GM21723 (cell line): ENCODE data around the gene GLI3.
A peak's percentile ranks its signal among the peaks of the same experiment; 100 is the strongest.

Source experiments
- ATAC-seq: cut with Tn5 transposase; IDR thresholded peaks from one replicate; pipeline ENCODE4 v1.9.1; 2021; ENCODE audit warnings: mild to moderate bottlenecking, moderate library complexity; ENCODE audit not compliant: unreplicated experiment

The GLI3 gene

GRCh38 chr7:42236266-42236975, 588 bp downstream of the GLI3 start:
- peak; percentile 25 for ATAC-seq

GRCh38 chr7:42235741-42236161, 1.3 kb downstream of the GLI3 start:
- no peak for ATAC-seq

GRCh38 chr7:42234736-42235135, 2.3 kb downstream of the GLI3 start:
- ATAC-seq: no peak

DNA sequence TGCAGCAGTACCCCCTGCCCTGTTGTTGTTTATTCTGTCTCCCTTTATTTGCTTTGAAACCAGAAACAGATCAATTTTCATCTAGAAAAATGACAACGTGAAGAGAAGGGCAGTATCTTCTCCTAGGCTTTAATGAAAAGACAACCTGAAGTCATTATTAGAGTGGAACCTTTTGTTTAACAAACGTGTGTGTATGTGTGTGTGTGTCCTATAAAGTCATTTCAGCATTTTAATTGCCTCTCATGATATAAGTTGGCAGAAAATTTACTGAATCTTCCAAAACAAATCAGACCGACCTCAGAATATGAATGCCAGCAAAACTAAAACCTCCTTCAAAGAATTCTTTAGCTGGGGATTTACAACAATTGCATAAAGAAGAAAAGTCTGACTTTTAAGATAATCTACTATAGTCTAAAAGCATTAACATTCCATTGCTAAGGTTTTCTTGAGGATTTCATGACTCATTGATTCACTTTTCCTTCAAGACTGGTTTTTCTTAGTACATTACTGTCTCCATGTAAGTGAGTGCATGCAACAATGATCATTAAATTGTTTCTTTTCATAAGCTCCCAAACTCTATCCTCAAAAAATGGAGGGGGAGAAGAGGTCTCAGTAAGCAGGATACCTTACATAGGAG, 3.2 kb downstream of the GLI3 start:
- no peak for ATAC-seq

GRCh38 chr7:42233171-42233570, 3.8 kb downstream of the GLI3 start:
- no peak for ATAC-seq

- ATAC-seq: no peak
Measured at GRCh38 chr7:42232275-42232674, 4.7 kb downstream of the GLI3 start.

- ATAC-seq: no peak
Measured at GRCh38 chr7:42231043-42231787, 5.8 kb downstream of the GLI3 start.

GRCh38 chr7:42227936-42228591, 8.9 kb downstream of the GLI3 start:
- ATAC-seq: peak; percentile 30

GRCh38 chr7:42227541-42227935, 9.5 kb downstream of the GLI3 start:
- peak; percentile 90 for ATAC-seq

- no peak for ATAC-seq
Measured at GRCh38 chr7:42227021-42227420, 10.0 kb downstream of the GLI3 start.

DNA sequence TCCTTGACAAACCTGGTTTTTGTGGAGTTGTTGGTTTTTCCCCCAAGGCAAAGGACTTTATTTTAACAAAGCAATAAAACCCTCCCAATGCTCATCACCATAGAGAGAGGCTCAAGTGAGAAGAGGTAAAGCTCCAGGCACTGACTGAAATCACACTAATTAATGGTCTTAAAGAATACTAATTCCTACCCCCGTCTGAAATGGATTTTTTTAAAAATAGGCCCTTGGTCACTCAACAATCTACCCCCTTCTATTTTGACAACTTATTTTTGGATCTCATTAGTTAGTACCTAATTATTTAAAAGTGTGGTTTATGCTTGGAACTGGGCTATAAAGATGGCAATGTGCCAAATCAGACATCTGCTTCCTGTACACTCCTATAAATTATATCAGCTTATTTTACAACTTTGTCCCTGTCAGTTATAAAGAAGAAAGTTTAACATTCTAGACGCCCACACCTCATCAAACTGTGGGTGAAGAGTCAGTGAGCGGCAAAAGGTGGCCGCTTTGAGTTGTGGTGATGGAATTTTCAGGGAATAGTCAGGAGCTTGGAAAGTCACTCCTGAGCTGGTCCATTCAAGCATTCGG, 10.6 kb downstream of the GLI3 start:
- no peak for ATAC-seq

DNA sequence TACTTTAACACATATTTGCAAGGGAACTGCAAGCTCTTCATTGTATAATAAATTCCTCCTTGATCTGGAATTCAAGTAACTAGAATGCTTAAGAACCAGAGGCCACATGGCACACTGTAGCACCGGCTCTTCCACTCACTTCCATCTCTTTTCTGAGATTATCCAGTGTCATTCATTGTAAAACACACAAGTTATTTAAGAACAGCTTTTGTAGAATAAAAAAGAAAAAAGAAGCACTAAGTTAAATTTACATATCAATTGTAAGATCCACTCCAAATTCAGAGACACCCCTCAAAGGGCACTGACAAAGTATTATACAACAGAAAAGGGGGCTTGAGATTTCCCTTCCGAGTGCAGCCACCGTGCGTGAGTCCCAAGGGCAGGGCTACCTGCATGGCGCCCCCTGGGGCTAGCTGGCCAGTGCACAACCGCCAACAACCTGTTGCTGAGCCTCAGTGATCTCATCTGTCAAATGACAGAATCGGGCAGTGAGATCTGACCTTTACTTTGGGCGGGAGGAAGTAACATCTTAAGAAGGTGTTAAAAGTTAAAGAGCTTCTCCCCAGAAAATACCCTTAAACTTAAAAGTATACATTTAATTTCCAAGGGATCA, 12.5 kb downstream of the GLI3 start:
- no peak for ATAC-seq

- ATAC-seq: no peak
Measured at GRCh38 chr7:42222891-42223290, 14.1 kb downstream of the GLI3 start.

DNA sequence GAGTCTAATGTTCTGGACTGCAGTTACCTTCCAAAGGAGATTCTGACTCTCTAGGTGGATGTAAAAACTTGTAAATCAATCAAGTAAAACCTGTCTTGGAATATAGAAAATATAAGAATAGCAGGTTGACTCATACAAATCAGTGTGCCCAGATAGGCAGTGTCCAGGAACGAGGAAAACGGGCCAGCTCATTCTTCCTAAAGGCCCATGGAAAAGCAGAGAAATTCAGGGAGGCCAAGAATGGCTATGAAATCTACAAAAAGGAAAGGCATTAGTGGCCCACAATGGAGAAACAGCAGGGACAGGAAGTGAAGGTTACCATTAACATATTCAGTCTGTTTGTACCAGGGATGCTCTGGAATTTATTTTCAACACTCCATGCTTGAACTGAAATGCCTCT, 14.9 kb downstream of the GLI3 start:
- ATAC-seq: no peak

DNA sequence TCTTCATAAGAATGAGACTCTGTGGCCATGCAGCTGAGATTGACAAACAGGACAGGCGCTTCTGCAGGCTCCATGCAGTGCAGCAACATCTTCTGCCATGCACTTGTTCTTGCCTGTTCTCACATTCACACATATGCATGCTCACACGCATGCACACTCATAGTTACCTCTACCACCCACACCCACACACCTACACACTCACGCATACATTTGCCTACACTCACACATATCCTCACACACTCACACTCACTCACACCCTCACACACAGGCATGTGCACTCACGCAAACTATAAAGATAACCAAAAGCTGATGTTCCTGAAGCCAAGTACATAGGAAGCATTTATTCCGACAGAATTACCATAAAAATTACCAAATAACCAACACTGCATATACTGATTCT, 15.7 kb downstream of the GLI3 start:
- ATAC-seq: no peak

DNA sequence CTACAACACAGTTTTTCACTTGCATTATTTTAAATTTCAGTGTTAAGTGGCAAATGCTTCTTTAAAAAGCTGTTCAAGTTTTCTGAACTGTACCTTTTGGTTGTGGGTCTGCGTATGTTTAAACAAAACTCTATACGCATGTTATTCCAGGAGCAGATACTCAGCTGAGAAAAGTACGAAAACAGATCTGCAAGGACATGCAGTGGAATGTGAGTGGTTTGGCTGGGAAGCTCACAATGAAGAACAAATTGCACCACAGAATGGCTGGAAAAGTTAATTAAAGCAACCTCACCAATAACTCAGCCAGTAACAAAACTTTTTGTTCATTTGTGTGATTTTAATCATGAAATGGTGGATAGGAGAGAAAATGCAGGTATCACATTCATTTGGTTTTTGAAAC, 17.6 kb downstream of the GLI3 start:
- ATAC-seq: no peak

- ATAC-seq: no peak
Measured at GRCh38 chr7:42218248-42218647, 18.8 kb downstream of the GLI3 start.

DNA sequence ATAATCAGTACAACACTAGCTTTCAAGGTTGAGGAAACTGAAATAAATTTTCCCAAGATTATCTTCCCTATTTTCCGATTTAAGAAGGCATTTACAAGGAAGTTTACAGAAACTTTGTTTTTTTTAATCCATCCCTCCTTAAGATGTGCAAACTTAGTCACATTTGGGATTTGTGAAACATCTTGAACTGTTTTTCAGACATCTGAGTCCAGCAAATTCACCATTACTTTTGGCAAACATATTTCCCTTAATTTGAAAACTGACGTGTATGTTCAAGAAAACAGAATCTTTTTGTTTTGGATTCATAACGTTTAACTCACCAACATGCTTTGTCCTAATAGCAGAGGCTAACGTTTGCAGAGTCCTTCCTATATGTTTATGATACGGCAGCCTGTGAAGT, 19.5 kb downstream of the GLI3 start:
- no peak for ATAC-seq

DNA sequence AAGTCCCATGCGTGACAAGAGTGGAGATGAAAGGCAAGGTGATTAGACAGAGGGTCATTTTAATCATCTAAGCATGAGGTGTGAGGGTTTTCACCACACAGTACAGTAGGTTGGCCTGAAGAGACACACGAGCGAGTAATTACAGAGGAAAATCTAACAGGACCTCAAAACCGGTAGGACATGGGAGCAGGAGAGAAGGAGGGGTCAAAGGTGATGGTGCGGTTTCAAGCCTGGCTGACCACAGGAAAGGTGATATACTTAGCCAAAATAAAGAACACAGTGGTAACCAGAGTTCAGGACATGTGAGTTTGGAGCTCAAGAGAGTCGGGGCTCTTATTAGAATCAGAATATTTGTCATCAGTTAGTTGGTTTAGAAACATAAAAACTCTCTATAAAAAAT, 20.0 kb downstream of the GLI3 start:
- no peak for ATAC-seq

DNA sequence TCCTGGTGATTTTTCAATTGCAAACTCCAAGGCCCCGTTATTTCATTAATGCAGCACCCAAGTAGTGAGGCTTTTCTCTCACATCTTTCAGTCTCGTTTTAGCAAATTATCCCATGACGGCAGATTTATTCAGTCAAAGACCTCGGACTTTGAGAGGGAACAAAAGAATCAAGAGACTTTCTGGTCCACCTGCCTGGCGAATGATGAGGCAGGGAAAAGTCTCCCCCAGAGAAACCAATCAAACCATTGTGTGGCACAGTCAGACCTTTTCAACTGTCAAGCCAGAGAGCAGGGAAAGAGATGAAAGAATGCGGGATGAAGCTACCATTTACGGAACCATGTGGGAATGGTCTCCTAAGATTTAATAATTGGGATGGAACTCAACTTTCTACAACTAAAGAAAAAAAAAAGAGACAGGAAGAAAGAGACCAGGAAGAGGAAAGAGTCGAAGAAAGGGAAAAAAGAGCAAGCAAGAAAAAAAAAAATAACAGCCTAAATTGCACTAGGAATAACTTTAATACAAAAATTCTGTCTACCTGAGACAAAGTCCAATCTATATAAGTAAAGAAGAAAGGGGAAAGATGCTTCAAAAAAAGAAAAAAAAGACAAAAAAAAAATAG, 22.8 kb downstream of the GLI3 start:
- no peak for ATAC-seq
